Astrocyte of the cerebellum (primary cell): ENCODE data around the gene ZNF785.

ENCODE experiments used
- DNase-seq: peaks from one replicate; pipeline ENCODE4 v3.0.0-alpha.2; 2011; ENCODE audit warnings: low read depth
- H3K4me3 ChIP-seq: 2 replicates; pipeline ENCODE4 v1.5.1; 2011; ENCODE audit warnings: mild to moderate bottlenecking, low read depth, low read length, moderate library complexity
- in situ Hi-C: cut with HindIII; loops from 2 replicates; pipeline ENCODE4 v1.10.0; 2017; ENCODE audit warnings: low sequenced_read_pairs
- TF ChIP-seq, protein P1 (sequence below): IDR thresholded peaks from 2 replicates; pipeline ENCODE4 v1.5.1; 2012; ENCODE audit warnings: low read length, low read depth, moderate library complexity, mild to moderate bottlenecking; ENCODE audit errors: missing control alignments

The ZNF785 gene

DNA sequence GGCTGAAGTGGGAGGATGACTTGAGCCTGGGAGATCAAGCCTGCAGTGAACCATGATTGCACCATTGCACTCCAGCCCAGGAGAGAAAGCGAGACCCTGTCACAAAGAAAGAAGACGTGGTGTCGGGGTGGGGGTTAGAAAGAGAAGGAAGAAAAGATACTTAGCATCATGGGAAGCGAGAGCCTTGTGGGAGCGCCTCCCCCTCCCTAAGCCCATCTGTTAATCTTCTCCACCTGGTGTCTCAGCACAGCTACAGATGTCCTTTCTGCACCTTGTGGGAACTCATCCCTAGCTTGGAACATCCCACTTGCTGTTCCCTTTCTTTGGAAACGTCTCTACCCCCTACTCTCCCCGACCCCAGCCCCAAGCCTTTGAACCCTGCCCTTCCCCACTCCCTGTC, 20.0 kb downstream of the ZNF785 start:
- in situ Hi-C loops: no loop called here
- no peak for DNase-seq
- TF ChIP-seq, protein P1, sequence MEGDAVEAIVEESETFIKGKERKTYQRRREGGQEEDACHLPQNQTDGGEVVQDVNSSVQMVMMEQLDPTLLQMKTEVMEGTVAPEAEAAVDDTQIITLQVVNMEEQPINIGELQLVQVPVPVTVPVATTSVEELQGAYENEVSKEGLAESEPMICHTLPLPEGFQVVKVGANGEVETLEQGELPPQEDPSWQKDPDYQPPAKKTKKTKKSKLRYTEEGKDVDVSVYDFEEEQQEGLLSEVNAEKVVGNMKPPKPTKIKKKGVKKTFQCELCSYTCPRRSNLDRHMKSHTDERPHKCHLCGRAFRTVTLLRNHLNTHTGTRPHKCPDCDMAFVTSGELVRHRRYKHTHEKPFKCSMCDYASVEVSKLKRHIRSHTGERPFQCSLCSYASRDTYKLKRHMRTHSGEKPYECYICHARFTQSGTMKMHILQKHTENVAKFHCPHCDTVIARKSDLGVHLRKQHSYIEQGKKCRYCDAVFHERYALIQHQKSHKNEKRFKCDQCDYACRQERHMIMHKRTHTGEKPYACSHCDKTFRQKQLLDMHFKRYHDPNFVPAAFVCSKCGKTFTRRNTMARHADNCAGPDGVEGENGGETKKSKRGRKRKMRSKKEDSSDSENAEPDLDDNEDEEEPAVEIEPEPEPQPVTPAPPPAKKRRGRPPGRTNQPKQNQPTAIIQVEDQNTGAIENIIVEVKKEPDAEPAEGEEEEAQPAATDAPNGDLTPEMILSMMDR: no peak
- no peak overlapping the region for H3K4me3 ChIP-seq

DNA sequence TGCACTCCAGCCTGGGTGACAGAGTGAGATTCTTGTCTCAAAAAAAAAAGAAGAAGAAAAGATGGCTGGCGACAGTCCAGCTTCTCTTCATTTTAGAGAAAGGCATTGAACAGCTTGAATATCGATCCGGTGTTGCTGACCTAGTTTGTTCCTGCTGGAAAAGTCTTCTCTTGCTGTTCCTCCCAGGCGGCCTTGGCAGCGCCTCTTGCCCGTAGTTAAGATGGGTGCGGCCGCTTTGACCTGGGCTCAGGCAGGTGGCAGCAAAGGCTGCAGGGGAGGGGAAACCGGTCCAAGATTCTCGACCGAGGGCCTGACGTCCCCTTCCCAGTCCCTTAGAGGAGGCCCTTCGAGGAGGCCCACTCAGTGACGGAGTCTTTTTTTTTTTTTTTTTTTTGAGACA, 23.5 kb downstream of the ZNF785 start:
- H3K4me3 ChIP-seq: no peak overlapping the region
- TF ChIP-seq, protein P1: no peak
- DNase-seq: no peak
- in situ Hi-C loops: no loop called here

DNA sequence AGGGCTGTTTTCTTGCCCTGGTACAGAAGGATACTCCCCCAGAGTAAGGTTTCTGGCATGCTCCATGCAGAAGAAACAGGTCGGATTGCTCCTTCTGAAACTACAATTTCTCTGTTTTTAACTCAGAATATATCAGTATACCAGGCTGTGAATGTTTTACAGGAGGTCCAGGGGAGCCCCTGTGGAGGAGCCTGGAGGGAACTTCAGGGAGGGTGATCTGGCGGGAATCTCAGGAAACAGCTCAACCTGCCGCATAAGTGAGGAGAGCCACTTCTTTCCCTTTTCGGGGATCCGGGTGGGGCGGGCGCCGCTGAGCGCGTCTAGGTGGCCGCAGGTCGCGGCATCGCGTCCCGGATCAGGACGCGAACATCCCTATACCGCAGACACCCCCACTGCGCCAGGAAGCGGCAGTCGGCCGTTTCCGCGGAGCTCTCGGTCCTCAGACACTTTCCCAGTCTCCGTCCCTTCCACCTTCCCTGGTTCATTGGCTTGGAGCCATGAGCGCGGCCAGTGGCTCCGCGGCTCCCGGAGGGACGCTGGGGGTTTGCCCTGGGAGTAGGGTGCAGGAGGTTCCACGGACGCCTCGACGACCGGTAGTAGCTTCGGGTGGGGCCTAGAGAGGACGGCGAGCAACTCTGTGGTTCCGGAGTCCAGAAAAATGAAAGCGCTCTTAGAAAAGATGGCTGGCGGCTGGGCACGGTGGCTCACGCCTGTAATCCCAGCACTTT, 24.2 kb downstream of the ZNF785 start:
- in situ Hi-C loops: no loop called here
- TF ChIP-seq, protein P1: no peak
- DNase-seq: no peak

DNA sequence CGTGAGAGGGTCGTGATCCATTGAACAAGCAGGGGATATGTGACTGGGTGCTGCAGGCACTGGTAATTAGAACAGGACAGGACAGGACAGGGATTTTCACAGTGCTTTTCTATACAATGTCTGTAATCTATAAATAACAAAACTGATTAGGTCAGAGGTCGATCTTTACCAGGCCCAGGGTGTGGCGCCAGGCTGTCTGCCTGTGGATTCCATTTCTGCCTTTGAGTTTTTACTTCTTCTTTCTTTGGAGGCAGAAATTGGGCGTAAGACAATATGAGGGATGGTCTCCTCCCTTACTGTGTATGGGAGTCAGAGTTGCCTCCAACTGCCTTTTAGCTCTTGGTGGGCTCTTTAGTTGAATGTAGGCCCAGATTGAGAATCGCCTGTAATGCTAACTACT, 25.8 kb downstream of the ZNF785 start:
- DNase-seq: no peak
- no peak overlapping the region for H3K4me3 ChIP-seq
- TF ChIP-seq, protein P1: no peak
- in situ Hi-C loops: no loop called here

More for the DNA sequence above, 24.2 kb downstream of the ZNF785 start:
- H3K4me3 ChIP-seq: no peak overlapping the region

DNA sequence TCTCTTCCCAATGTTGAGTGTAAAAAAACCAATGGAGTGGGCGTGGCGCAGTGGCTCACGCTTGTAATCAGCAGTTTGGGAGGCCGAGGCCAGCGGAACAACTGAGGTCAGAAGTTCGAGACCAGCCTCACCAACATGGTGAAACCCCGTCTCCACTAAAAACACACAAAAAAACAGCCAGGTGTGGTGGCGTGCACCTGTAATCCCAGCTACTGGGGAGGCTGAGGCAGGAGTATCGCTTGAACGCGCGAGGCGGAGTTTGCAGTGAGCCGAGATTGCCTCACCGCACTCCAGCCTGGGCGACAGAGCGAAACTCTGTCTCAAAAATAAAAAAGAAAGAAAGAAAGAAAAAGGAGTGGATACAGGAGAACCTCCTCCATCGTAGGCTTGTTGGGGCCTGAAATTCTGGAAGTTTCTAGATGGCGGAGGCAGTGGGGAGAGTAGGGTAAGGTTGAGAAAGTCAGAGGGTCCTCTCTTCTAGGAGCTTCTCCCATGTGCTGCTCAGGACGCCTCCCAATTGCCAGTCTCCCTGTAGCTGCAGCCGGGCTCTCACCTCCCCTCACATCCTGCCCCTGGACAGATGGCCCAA, 26.6 kb downstream of the ZNF785 start:
- no peak for DNase-seq
- peak overlapping the region; percentile 83 for H3K4me3 ChIP-seq
- TF ChIP-seq, protein P1: no peak
- in situ Hi-C loops: no loop called here

DNA sequence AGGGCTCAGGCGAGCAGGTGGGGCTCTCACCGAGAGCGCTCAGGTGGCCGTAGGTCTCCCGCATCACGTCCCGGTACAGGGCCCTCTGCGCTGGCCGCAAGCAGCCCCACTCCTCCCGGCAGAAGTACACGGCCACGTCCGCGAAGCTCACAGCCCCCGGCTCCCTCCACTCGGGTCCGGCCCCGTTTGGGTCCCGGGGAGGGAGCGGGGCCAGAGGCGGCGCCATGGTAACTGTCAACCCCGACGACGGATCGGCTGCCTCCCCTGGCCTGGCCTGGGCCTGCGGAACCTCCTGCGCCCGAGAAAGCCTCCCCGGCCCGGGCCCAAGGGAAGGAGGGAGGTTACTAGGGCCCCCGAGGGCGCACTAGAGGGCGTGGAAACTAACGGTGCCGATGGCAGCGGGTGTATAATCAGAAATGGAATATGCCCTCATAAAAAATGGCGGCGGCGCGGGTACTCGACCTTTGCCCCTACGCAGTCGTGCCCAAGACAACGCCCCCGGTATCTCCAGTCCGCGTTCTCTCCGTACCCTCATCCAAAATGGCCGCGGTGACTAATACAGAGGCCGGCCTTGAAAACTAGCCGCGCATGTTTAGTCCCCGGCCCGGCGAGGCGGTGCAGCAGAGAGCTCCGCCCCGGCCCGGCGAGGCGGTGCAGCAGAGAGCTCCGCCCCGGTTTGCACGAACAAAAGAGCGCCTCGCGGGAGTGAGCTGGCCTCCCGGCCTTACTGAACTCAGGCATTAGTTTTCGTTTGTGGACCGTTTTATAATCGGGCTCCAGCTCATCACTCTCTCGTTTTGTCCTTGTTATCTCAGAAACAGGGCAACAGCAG, 27.3 kb downstream of the ZNF785 start, which contains the start of gene ZNF764:
Gene ZNF764 (minus strand): TSS at position 418 of the 832 bp plus-strand sequence. CDS start 192 bp downstream, at position 226.
- peak within 1 kb of the TSS; percentile 83 for H3K4me3 ChIP-seq
- TF ChIP-seq, protein P1: no peak
- DNase-seq: peak; percentile 91
- in situ Hi-C loops: no loop called here
